Non-pigmented ciliary epithelial cell (primary cell): ENCODE measurements around the gene CHCHD3.
"Not testable (repeated sequence)": the region's sequence is repeated elsewhere in the genome, so short reads cannot be mapped to it uniquely, and the experiment has no call there.

Experiments
- DNase-seq: peaks from one replicate; pipeline ENCODE4 v3.0.0-alpha.2; 2010; ENCODE audit warnings: low read depth

CHCHD3 gene

DNA sequence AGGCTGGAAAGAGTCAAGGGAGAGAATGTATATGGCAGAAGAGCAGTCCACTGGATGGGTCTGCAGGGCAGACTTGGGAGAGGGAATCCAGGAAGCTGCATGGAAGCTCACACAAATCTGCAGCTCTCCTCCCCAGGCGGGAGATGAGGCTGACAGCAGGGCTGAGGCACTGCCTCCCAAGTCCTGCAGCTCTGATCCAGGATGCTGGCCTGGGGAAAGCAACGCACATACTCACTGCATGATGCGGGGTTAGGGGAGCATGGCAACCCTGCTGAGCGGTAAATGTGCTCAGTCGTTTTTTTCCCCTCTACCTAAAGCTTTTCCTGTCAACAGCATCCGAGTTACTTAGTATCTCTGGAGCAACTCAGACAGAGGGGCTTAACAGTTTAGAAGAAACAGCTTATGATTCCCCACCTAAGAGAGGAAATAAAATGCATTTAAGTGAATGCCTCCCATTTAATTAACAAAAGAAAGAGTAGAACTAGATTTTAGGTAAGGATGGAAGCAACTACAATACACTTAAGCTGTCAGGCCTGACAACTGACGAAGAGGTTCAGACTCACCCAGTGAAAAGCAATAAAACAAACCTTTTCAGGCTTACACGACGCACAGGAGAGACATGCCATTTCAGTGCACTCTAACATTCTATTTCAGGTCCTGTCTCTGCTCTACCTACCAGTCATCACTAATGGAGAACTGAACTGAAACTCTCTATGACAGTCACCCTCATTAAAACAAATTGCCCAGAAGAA, 37.0 kb downstream of the CHCHD3 start:
- DNase-seq, result no peak

DNA sequence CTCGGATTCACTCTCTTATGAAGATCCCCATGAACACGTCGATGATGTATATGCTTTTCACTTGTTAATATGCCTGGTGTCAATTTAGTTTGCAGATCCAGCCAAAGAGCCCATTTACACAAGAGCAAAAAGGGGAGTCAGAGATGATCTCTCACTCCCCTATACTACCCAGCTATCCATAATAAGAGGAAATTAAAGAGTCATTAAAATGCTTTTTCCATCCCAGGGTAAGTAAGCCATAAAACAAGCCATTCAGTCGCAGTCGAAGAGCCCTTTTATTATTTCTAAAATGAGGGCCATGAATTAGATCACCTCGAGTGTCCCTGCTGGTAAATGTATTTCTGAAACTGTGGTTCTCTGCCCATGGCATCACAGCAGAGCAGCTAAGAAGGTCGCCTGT, 41.2 kb downstream of the CHCHD3 start:
- DNase-seq, result no peak

- DNase-seq, result no peak
These were observed 41.7 kb downstream of the CHCHD3 start for GRCh38 chr7:133040178-133040577.

- no peak for DNase-seq
These were observed 42.3 kb downstream of the CHCHD3 start for GRCh38 chr7:133039614-133040013.

DNA sequence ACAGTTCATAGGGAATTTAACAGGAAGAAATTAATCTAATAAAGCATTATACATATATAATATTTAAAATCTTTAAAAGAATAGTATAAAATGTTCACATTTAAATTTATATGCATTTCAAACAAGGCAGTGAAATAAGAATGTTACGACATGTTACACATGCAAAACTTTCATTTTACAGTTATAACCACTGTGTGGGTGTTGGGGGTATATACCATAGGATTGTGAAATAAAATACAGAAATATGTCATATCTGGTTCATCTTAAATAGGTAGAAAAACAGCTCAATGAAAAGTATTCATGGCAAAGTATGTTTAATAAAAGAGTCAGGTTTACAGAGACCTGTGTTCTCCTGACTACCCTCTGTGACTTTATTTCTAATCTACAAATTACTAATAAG, 45.6 kb downstream of the CHCHD3 start:
- no peak for DNase-seq

DNA sequence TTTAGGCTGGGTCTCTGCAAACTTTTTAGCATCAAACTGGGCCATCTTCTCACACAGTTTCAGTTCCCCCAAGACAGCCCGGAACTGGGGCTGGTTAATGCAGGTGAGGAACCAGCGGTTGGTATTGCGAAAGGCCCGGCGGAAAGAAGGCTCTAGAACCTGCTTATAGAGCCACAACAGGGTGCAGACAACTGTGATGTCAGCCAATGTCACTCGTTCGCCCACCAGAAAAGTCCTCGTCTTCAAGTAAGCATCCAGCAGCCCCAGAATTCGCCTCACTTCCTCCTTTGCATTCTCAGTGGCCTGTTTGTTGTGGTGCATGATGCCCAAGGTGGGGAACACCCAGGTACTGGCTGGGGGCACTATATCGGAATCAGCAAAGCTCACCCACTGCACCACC, 46.6 kb downstream of the CHCHD3 start:
- DNase-seq, result not testable (repeated sequence)

DNA sequence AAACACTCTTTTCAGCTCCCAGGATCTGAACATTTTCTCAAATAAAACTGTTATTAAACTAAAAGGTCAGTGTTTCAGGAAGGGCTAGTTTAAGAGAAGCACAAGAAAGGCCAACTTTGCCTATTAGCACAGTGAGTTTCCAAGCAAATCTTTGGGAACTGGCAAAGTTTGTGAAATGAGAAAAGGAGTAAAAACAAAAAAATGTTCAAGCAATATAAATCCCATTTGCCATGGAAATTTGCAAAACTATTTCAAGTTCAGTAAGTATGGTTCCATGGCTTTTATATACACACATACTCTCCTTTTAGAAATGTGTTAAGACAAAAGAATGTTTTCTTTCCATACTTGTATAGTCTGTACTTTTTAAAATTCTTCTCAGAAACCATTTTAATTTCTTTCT, 51.5 kb downstream of the CHCHD3 start:
- DNase-seq, result no peak

DNA sequence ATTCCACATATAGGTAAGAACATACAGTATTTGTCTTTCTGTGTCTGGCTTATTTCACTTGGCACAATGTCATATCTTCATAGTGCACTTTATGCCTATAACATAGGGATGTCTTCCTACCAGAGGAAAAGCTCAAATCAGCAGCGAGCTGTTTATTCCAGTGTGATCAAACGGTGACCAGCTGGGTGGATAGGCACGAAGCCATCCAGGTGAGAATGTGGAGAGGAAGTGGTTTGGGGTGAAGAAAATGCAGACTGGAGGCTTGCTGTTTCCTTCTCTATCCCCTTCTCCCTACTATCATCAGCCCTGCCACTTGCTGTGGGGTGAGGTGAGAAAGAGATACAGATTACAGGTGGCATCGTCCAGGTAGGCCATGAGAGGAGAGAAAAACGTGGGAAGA, 52.4 kb downstream of the CHCHD3 start:
- DNase-seq, result no peak

GRCh38 chr7:133027397-133027796, 54.5 kb downstream of the CHCHD3 start:
- no peak for DNase-seq

DNA sequence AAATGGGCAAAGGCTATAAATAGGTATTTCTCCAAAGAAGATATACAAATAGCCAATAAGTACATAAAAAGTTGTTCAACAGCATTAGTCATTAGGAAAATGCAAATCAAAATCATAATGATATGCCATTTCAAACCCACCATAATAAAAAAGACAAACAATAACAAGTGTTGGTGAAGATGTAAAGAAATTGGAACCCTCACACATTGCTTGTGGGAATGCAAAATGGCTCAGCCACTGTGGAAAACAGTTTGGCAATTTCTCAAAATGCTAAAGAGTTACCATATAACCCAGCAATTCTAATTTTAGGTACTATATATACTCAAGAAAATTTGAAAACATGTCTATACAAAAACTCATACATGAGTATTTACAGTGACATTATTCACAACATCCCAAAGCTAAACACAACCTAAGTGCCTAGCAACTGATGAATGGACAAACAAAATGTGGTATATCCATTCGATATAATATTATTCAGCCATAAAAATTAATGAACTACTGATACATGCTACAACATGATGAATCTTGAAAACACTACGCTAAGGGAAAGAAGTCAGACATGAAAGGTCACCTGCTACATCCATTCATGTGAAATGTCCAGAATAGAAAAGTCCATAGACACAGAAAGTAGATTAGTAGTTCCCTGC, 55.6 kb downstream of the CHCHD3 start:
- no peak for DNase-seq

GRCh38 chr7:133025056-133025455, 56.8 kb downstream of the CHCHD3 start:
- DNase-seq, result no peak

- DNase-seq, result no peak
These were observed 57.3 kb downstream of the CHCHD3 start for GRCh38 chr7:133024596-133024995.

- DNase-seq, result no peak
These were observed 58.4 kb downstream of the CHCHD3 start for GRCh38 chr7:133023370-133024071.

DNA sequence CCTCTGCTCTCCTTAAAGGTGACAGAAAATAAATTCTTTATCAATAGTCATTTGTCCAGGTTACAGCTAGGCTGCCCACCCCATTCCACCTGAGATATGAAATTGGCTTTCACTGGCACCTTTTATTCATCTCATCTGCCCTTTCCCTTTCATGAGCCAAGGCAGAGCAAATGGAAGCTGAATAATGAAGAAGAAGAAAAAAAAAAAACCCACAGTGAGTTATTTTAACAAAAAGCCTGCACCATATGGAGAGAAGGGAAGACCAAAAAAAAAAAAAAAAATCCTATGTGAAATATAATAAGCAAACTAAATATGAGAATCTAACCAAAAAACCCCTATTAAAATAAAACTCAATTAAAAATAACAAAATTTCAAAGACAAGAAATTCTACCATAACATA, 59.2 kb downstream of the CHCHD3 start:
- DNase-seq, result no peak

DNA sequence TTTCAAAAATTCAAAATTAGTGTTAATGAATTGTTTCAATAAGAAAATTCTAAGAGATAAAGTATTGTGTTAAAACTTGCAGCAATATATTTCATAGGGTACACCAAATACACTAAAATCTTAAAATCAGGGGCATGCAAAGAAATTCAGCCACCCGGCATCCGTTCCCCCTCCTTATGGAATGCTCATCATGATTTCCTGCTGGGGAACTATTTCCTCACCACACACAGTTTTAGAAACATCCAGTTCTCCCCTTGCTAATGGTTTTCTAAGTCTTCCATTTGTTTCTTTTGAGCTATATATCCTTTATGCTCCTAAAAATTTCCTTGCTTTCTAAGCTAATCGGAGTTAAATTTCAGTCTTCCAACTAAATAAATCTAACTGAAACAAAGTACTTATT, 60.7 kb downstream of the CHCHD3 start:
- no peak for DNase-seq

DNA sequence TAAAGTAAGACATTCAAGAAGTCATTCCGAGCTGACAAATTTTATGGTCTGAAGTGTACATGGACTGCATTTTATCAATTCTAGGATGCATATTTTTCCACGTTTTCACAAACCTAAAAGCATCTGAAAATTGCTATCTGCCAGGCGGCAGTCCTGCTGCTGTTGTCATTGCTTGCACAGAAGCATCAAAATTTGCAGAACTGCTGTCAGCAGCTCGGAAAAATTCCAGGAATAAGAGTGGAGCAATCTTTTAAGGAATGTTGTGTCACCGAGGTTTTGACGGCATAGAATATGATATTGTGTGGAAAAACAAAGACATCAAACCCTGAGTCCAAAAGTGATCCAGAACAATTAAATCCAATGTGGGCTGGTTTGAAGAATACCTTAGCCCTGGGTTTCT, 61.4 kb downstream of the CHCHD3 start:
- DNase-seq, result no peak

- no peak for DNase-seq
These were observed 62.3 kb downstream of the CHCHD3 start for GRCh38 chr7:133019590-133019989.

DNA sequence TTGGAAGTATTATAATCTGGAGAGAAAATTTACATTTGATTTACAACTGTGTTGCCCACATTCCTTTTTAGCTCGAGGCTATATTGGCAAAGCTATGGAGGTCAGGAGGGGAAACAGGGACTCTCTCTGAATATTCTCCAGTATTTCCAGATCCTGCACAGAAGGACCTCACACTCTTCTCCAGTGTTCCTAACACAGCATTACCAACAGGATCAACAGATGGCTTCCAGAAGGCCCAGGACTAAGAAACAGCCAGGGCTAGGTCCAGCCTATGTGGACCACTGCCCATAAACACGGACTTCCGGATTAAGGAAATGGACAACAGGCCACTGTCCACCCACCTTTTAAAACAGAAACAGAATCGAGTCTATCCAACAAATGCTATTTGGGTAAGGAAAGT, 65.3 kb downstream of the CHCHD3 start:
- DNase-seq, result no peak

DNA sequence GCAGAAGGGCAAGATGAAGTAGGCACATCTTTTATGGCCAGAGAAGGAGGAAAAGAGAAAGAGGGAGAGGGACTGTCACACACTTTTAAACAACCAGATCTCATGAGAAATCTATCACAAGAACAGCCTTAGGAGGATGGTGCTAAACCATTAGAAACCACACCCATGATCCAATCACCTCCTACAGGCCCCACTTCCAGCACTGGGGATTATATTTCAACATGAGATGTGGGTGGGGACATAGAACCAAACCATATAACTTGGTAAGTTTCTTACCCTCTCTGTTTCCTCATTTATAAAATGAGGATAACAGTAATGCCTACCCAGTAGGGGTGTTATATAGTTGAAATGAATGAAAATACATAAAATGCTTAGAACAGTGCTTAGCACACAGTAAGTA, 66.0 kb downstream of the CHCHD3 start:
- no peak for DNase-seq

GRCh38 chr7:133011746-133012145, 70.1 kb downstream of the CHCHD3 start:
- DNase-seq, result no peak

DNA sequence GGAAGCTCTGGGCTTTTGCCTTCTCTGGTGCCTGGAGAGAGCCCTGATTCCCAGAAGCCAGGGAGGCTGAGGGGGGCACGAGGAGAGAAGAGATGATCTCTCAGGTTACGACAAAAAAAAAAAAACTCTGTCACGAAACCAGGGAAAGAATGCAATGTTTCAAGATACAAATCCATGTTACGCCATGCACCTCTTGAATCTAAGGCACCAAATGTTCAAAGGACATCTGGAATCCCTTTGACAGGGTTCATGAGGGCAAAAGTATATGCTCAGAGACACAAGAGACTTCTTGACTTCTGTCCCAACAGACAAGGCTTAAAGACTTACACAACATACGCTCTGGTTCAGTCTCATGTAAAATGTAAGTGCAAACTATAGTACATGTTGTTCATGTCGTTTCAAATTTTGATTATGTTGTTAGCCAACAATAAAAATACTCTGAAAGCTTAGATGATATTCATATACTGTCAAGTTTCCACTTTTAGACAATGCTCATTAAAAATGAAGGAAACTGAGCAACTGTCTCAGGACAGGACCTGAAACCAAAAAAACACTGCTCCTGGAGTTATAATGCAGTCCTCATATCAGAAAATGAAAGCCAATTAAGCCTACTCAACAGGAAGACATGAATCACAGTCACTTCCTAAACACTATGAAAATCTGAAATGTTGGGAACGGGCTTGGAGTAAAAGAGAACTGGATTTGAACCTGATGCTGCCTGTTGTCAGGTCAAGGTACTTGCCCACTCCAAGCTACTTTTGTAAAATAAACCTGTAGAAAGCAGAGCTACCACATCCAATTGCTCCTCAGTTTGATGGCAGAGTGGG, 72.3 kb downstream of the CHCHD3 start:
- no peak for DNase-seq

- no peak for DNase-seq
These were observed 73.9 kb downstream of the CHCHD3 start for GRCh38 chr7:133007961-133008360.
